GM19351 (cell line): ENCODE results near the gene CEP128.

Experiments used
- ATAC-seq: cut with Tn5 transposase; IDR thresholded peaks from one replicate; pipeline ENCODE4 v1.9.1; 2021; ENCODE audit warnings: mild to moderate bottlenecking, moderate library complexity; ENCODE audit not compliant: unreplicated experiment

CEP128 gene

DNA sequence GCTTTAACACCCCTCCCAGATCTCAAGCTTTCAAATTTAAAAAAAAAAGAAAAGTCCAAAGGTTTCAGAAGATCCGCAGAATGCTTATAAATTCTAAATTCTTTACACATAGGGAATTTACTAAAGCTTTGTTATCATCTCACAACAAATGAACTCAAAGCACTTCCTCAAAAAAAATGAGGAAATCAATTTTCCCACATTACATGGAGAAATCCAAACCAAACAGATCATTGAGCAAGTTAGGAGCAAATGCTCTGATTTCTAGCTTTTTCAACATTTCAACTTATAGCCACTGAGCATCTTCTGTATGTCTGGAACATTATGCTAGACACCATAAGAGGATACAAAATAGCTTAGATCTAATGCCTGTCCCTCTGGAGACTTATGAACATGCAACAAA is 161.0 kb downstream of the CEP128 start:
- no peak for ATAC-seq

DNA sequence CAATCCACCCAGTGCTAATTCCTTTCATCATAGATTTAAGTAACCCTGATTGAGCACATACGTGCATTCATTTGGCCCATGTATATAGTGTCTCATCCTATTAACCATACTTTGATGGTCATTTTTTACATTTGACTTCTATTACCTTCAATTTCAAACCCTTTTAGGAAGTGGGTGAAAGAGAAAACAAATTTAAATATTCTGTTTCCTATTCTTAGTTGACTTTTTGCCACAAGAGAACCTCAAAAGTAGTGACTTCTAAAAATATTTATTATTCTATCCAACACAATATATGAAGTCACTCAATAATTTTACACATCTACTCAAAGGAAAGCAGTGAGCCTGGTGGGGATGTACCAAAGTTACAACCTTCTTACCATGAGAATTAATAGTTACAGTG is 164.9 kb downstream of the CEP128 start:
- peak; percentile 72 for ATAC-seq

DNA sequence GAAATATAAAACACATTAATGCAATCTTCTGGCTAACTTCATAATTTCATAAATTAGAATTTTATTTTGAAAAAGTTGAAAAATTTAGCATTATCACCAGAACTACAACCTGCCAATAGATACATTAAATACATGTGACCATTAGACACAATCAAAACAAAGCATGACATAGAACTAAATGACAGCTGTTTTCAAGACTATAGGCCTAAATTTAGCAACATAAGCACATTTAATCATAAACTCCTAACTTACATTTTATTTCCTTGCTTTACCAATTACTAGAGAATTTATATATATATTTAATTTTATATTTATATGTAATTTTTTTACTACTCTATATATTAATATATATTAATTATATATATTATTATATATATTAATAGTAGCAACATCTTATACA is 165.4 kb downstream of the CEP128 start:
- ATAC-seq: no peak

DNA sequence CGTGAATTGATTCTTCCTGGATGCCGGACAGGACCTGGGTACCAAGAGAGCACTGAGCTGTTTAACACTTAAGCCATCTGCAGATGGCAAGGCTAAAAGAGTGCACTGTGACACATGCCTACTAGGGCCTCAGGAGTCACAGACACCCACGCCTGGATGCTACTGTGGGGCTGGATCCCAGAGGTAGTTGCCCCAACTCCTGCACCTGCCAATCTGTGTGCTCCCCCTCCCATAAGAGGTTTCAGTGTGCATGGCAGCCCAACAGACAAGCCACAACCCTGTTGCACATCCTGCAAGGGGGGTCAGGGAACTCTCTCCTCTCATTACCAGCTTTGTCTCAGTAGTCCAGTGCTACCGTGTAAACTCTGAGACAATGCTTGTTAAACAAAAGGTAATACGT is 169.0 kb downstream of the CEP128 start:
- ATAC-seq: no peak

DNA sequence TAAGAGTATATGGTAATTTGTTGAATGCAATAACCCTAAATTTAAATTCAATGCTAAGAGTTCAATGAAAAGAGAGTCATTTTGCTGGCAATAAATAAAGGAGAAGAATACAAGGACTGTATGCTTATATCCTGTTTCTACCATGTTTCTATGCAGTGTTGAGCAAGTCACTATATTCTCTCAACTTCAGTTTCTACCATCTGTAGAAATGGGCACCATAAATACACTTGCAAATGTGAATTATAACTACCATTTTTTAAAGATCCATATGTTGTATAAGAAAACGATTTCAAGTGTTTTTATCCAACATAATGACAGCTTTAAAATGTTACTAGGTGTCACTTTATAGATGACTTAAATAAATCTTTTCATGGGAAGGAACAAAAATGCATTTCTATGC is 170.3 kb downstream of the CEP128 start:
- no peak for ATAC-seq

DNA sequence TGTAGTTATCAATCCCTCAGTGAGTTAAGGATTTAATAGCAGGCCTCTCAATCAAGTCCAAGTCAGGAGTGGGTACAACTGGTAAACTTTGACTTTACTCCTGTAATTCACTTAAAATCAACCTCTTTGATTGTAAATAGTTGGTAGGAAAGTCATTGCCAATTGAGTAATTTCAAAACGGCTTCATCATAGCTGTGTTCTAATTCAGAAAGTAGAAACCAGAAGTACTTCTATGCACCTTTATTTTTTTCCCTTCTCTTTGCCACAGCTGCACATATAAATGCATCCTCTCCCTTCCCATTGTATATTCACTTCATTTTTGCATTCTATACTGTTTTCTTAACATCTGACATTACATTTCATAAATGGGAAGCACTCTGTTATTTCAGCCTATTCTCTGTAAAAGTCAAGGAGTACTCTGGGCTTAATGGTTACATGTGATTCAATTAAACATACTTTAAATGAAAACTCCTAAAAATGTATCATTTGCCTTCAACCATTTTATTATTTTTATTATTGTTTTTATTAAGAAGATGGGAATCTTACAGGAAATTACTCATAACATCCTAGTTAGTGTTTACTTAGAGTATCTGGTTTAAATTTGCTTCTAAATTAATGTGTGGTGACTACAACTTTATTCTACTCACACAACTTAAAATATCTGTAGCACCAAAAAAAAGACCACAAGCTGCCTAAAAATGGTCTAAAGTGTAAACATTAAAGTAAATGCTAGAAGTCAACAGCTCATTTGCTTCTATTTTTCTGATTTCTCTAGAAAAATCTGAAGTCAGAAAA is 171.2 kb downstream of the CEP128 start:
- ATAC-seq: peak; percentile 51

DNA sequence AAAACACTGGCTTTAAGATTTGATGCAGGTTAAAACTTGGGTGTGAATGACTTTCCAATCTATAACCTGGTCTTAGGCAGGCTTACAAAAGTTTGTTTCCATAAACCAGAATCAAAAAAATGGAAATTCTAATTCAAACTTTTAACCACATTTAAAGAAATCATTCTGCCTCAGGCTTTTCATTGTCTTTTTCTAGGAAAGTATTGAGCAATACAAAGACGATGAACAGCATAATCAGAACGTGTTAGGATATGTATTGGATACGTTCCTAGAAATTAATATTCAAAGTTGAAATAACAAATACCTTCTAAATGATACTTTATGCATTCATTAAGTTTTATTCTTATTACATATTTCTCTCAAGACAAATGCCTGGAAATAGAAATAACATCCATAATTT is 172.9 kb downstream of the CEP128 start:
- no peak for ATAC-seq

DNA sequence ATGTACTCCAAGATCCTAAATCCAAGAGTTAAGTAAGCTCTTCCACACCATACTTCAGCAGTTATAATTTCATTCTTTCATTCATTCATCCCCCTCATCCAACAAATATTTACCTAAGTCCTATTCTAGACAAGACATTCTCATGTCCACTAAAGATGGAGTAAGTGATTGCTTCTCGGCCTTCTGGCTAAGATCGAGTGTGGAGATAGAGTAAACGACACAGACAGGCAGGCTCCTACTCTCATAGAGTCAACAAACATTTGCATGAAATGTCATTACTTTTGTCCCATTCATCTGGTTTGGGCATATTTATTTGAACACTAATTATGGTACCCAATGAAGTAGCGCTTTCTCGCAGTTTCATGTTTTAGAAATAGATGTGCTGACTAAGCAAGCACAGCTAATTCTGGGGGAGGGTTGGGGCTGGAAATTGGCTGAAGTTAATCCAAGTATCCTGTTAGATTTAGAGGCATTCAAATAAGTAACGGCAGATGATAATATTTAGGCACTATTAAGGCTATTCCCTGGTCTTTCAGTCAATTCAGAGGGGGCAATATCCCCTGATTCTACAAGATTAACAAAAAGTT is 176.5 kb downstream of the CEP128 start:
- no peak for ATAC-seq

DNA sequence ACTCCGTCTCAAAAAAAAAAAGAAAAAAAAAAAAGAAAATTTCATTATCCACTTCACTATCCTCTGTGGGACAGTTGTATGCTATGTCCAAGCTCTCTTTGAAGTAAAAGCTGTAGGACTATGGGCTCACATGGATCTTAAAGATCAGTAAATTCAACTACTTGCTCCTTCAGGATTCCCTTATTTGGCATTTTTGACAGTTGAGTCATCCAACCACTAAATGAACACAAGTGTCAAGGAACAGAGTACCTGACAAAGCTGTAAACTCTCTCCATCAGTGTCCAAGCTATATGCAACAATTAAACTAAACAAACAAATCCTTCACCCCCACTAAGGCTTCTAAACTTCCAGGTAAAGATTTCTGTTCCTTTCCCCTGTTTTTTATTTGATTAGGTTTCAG is 177.0 kb downstream of the CEP128 start:
- no peak for ATAC-seq

DNA sequence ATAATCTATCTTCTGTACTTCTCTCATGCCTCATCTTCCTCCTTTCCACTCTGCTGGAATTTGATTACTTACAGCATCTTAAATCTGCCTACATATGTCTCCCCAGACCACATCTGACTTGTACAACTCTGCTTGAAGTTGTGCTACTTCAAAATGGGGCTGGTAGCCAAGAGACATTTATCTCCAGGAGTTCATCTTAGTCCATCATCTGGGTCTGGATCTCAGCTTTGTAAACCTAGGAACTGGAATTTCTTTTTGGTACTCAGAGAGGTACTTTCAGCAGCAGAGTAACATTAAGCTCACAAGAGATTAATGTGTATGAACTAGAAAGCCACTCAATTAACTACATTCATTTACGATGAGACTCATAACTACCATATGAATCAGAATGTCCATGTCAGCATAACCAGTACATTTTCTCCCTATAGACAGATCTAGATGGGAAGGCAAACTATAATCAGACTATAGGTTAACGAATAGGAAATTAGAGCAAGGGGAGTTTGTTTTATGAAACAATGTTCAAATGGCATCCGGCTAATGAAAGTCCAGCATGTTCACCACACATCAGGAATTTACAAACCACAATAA is 178.8 kb downstream of the CEP128 start:
- no peak for ATAC-seq

DNA sequence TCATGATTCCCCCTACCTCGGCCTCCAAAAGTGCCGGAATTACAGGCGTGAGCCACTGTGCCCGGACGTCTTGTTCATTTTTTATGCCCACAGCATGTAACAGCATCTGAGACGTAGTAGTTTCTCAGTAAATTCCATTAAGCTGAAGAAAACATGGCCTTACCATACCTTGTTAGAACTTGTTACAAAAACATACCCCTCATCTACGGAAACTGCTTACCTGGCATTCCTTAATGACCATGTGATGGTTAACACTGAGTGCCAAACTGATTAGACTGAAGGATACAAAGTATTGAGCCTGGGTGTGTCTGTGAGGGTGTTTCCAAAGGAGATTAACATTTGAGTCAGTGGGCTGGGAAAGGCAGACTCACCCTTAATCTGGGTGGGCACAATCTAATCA is 186.8 kb downstream of the CEP128 start:
- no peak for ATAC-seq

DNA sequence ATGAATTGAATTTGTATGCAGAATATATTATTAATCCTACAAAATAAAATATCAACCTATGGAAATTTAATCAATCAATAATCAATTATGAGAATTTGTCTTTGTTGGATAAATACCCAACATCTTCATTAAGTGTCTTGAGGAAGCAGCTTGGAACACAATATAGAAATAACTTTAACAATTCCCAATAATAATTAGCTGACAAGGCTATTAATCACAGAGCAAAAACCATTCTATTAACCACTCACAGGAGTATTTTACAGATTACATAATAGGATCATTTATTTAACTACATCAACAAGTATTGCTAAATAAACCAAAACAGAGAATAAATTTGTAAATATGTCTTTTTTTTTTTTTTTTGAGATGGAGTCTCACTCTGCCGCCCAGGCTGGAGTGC is 190.3 kb downstream of the CEP128 start:
- no peak for ATAC-seq

DNA sequence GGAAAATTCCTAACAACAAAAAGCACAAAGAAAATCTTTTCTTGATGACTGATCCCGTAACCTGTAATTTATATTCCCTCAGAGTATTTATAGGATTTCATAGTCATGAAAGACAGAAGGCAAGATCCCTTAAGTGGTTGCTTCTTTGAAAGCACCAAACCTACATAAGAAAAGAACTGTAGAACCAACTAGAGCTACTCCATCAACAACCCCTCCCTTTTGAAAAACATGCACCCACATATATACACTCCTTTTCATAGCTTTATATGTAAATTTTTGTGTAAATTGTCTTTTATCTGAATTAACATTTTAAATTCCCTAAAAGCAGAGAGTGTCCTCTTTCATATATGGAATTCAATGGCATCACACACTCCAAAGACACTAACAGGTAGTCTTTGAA is 215.3 kb downstream of the CEP128 start:
- ATAC-seq: no peak

DNA sequence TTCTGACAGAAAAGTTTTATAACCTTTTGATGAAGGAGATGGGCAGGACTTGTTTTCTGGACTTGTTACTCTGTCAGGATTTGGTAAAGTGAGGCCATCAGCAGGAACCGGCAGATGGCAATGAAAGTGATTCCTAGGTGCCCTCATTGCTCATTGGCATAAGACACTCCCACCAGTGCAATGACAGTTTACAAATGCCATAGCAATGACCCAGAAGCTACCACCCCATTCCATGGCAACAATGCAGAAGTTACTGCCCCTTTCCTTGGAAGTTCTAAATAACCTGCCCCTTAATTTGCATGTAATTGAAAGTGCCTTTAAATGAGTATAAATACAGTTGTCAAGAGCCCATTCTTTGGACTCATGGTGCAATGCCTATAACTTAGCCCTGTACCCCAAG is 222.6 kb downstream of the CEP128 start:
- no peak for ATAC-seq

DNA sequence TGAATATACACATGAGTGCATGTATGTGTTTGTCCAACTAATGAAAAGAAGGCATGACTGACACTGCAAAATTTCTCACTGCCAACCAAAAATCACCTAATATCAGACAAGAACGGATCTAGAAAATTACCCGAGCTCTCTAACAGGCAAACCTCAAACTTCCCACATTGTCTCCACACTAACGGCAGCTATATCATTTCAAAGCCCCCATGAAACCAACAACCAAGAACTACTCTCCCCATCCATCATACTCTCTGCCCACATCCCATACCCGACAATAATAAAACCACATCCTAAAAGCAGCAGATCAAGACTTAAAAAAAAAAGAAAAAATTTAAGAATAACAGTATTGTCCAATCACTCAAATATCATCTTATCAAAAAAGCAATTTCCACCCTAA is 227.1 kb downstream of the CEP128 start:
- ATAC-seq: no peak

DNA sequence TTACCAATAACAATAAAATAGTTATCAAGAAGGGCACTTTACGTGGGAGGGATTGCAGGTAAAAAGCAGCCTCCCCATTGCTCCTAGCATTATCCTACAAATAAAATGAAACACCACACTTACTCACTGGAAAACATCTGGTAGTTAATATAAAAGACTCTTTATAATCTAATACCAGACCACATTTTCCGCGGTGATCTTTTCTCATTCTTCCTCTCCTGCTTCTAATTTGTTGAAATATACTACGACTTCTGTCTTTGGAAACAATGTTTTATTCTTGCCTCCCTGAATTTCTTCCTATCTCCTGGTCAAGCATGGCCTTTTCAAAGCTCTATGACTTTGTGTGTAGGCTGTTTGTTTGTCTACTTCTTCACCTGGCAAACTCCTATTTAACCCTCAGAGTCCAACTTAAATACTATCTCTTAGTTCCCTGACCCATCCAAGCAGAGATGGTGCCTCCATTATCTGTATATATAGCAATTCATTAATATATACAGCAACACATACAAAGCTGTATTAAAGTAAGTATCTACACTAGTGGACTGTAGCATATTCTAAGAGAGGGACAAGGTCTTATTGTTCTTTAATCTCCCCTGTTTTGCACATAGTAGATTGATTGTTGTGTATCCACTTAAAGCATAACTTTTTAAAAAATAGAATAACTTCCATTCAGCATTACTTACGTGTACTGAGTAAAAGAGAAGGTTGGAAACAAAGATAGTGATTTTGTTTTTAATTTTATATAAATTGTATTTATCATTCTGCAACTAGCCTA is 228.3 kb downstream of the CEP128 start:
- no peak for ATAC-seq

DNA sequence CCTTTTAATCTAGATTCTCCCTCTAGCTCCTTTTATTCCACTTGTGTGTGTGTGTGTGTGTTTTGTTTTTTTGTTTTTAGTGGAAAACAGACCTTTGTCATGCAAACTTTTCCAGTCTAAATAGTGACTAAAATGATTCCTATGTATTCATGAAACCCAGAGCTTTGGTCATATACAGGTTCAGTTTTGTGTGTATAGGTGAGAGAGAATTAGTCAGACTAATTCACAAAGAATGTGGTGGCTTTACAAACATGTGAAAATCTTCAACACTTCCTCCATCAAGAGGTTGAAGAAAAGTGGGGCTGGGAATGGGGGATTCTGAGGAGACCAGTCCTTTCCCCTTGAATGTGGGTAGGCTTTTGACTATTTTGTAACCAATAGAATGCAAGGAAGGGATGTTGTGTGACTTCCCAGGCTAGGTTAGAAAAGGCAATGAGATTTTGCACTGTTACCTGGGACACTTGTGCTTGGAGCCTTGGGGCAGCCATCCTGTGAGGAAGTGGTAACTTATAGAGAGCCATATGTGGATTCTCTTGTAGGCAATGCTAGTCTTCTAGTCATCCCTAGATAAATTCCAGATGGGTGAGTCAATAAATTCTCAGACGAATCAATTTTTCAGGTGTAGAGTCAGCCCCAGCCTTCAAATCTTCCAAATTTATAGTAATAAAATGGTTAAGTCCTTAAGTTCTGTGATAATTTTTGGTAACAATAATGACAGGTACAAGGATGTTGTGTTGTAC is 236.1 kb downstream of the CEP128 start:
- no peak for ATAC-seq

DNA sequence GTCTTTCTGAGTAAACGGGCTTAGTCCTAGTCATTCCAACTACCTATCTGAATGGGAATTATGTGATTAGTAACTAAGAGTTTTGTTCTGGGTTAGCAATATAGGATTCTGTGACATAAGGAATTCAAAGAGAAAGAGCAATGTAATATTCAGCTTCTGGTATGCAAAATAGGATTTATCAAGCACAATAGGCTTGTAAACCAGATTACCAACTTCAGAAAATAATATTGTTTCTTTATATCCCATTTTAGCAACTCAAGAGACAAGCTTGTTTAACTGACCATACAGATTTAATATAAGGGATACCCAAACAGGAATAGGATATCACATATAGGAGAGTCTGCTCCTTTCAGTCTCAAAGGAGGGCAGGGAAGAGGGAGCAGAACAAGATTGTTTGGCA is 240.9 kb downstream of the CEP128 start:
- ATAC-seq: no peak

DNA sequence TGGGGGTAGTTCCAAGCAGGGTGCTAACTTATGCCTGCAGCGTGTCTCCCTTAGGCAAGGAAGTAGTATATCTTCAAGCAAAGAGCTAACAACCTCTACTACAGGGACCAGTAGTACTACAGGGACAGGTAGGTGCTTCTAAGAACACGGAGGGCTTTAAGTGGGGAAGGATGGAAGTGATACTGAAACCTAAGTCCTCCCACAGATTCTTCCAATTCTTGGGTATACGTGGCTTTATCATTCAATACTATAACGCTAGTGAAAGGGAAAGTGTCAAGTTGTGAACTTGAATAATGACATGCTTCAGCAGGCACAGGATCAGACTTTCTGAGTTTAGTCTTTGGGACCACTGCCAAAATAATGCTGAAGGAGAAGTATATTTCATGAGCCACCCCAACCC is 241.7 kb downstream of the CEP128 start:
- peak; percentile 56 for ATAC-seq

DNA sequence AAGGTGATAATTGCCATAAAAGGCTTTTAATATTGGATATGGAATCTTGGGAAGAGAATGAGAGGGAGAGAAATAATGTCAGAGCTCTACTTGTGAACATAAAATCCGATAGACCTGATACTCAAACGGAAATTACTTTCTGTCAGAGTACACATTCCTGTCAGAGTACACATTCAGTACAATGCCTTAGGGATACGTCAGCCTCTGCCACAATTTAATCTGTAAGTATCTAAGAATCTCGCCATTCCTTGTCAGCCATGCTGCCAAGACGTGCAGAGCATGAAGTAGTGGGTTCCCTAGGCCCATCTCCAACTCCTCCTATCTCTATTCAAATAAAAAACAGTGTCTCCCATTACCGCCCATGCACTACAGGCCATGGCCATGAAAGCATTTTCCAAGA is 242.6 kb downstream of the CEP128 start:
- ATAC-seq: no peak

DNA sequence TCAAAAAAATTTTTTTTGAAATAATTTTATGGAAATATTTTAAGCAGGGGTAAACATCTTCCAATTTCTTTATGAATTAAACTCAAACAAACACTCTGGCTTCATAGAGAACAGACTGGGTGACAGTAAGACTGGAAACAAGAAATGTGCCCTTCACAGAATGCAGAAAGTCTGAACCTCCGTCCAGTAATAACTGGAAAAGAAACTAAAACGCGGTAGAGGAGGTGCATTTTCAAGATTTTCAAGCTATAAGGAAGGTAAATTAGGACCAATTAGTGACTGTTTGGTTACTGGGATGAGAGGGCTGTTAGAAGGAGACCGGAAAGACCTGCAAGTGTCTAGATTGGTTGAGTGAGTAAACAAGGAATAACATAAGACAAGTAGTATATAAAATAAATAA is 245.7 kb downstream of the CEP128 start:
- ATAC-seq: peak; percentile 76
